BE2C (cell line): ENCODE data around the gene TSHZ3.

Experiments used
- DNase-seq: peaks from one replicate; pipeline ENCODE4 v3.0.0-alpha.2; 2020
- H3K27me3 ChIP-seq: fragments of 250-450 bp; sonication (Bioruptor Pico); 2 replicates; pipeline ENCODE4 v1.5.1; 2020; ENCODE audit warnings: mild to moderate bottlenecking
- H3K36me3 ChIP-seq: fragments of 250-450 bp; sonication (Bioruptor Pico); 2 replicates; pipeline ENCODE4 v1.5.1; 2020; ENCODE audit warnings: mild to moderate bottlenecking
- H3K4me1 ChIP-seq: fragments of 250-450 bp; sonication (Bioruptor Pico); 2 replicates; pipeline ENCODE4 v1.5.1; 2020
- H3K4me3 ChIP-seq: 2 replicates; pipeline ENCODE4 v1.5.1; 2011; ENCODE audit warnings: low read depth, low read length
- H3K9me3 ChIP-seq: fragments of 250-450 bp; sonication (Bioruptor Pico); 2 replicates; pipeline ENCODE4 v1.5.1; 2020
- TF ChIP-seq, protein P1 (sequence below): IDR thresholded peaks from 2 replicates; pipeline ENCODE4 v1.5.1; 2012; ENCODE audit warnings: mild to moderate bottlenecking, low read depth, low read length

The TSHZ3 gene

DNA sequence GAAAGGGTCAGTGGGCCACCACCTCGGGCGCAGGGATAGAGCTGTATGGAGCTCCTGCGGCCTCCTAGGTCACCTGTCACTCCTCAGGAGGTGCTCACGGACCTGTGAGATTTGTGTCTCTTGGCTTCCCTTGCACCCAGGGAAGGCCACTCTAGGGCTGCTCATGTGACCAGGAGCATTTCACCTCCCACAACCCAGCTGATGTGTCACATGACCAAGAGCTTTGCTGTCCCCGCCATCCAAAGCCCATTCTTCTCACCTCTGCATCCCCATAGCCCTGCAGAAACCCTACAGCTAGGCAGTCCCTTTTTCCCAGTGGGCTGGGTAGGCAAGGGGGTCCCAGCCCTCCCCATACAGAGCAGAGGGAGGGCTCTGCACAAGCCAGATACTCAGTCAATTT lies 51.2 kb downstream of the TSHZ3 start:
- H3K4me1 ChIP-seq, result no peaks in the 10 kb centered on the region

DNA sequence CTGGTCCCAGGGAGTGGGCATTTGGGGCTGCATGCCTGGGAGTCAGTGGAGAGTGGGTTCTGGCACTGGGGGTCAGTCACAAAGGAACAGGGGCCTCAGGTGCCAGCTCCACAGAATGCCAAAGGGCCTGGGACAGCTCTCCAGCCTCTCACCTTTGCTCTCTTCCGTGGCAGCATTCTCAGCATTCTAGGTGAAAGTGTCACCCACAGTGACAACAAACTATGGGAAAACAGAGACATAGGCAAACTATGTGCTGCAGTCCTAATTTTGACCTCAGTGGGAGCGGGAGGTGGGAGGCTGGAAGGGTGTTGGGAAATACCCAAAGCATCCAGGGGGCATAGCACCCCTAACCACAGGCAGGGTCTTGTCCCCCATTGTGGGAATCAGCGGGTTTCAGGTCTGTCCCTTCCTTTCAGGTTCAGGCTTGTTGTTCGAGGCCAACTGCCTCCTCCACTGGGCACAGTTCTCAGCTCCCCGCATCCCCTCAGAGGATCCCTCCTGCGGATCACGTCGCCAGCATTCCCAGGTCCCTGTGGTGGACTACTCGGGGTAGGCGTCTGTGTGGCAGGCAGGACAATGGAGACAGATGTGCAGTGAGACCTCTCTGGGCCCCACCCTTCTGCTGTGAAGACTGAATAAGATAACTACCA lies 52.4 kb downstream of the TSHZ3 start:
- Histone ChIP-seq H3K4me1 (no peaks in the 10 kb centered on the region), H3K27me3 (no peaks in the 10 kb centered on the region), H3K36me3 (no peaks in the 10 kb centered on the region), H3K9me3 (no peaks in the 10 kb centered on the region), H3K4me3 (no peak overlapping the region)
- no peak for DNase-seq
- TF ChIP-seq, protein P1, sequence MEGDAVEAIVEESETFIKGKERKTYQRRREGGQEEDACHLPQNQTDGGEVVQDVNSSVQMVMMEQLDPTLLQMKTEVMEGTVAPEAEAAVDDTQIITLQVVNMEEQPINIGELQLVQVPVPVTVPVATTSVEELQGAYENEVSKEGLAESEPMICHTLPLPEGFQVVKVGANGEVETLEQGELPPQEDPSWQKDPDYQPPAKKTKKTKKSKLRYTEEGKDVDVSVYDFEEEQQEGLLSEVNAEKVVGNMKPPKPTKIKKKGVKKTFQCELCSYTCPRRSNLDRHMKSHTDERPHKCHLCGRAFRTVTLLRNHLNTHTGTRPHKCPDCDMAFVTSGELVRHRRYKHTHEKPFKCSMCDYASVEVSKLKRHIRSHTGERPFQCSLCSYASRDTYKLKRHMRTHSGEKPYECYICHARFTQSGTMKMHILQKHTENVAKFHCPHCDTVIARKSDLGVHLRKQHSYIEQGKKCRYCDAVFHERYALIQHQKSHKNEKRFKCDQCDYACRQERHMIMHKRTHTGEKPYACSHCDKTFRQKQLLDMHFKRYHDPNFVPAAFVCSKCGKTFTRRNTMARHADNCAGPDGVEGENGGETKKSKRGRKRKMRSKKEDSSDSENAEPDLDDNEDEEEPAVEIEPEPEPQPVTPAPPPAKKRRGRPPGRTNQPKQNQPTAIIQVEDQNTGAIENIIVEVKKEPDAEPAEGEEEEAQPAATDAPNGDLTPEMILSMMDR, result no peak

More for the DNA sequence above, 51.2 kb downstream of the TSHZ3 start:
- Histone ChIP-seq H3K36me3 (no peaks in the 10 kb centered on the region), H3K9me3 (no peaks in the 10 kb centered on the region), H3K4me3 (no peak overlapping the region), H3K27me3 (no peaks in the 10 kb centered on the region)
- TF ChIP-seq, protein P1, result no peak
- DNase-seq, result no peak

DNA sequence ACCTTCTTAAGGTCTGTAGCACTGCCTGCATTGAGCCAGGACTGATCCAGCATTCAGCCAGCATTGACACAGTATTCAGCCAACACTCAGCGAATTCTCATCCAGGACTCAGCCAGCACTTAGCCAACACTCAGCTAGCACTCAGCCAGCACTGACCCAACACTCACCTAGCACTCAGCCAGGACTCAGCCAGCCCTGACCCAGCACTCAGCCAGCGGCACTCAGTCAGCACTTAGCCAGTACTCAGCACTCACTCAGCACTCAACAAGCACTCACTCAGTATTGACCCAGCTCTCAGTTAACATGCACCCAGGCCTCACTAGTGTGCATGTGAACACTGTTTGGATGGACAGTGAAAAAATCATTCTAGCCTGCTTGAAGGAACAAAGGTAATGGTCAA lies 55.0 kb downstream of the TSHZ3 start:
- Histone ChIP-seq H3K4me3 (no peak overlapping the region), H3K9me3 (no peaks in the 10 kb centered on the region), H3K27me3 (no peaks in the 10 kb centered on the region), H3K4me1 (no peaks in the 10 kb centered on the region), H3K36me3 (no peaks in the 10 kb centered on the region)
- TF ChIP-seq, protein P1, result no peak
- DNase-seq, result no peak

DNA sequence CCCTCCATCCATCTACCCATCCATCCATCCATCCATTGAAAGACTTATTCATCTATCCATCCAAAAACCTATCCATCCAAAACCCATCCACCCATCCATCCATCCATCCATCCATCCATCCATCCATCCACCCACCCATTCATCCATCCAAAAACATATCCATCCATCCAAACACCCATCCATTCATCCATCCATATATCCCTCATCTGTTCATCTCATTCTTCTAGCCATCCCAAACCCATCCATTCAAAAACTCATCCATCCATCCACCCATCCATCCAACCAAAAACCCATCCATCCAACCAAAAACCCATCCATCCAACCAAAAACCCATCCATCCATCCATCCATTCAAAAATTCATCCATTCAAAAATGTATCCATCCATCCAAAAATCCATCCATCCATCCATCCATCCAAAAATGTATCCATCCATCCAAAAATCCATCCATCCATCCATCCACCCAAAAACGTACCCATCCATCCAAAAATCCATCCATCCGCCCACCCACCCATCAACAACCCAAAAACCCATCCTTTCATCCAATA lies 56.5 kb downstream of the TSHZ3 start:
- TF ChIP-seq, protein P1, result no peak
- Histone ChIP-seq H3K4me1 (no peaks in the 10 kb centered on the region), H3K27me3 (no peaks in the 10 kb centered on the region), H3K4me3 (no peak overlapping the region), H3K9me3 (no peaks in the 10 kb centered on the region), H3K36me3 (no peaks in the 10 kb centered on the region)
- no peak for DNase-seq

DNA sequence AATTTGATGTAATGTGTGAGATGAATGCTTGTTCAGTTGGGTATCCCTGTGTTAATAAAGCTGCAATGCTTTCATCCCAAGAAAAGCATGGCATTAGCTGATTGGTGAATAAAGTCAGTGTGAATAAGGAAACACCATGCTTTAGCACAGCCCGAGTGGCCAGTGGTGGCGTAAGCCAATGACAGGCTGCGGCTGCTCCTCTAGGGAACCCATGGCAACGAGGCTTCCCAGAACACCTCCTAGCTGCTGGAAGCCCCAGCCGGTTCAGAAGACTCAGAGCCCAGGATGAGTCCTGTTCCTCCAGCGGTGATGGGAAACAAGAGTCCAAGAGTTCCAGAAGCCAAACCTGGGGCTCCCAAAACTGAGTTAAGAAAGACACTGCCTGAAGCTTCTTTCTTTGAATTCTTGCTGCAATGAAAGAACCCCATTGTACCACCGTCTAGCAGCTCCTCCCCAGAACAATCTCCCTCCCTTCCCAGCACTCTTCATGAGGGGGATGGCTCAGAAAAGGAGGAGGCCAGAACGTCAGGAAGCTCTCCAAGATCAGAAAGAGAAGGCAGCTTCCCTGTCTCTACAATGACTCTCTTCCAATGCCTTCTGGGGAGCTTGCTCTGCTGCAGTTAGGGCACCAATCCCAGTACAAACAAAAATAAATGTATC lies 58.2 kb downstream of the TSHZ3 start:
- Histone ChIP-seq H3K9me3 (no peaks in the 10 kb centered on the region), H3K27me3 (no peaks in the 10 kb centered on the region), H3K36me3 (no peaks in the 10 kb centered on the region), H3K4me1 (no peaks in the 10 kb centered on the region), H3K4me3 (no peak overlapping the region)
- TF ChIP-seq, protein P1, result no peak
- no peak for DNase-seq

DNA sequence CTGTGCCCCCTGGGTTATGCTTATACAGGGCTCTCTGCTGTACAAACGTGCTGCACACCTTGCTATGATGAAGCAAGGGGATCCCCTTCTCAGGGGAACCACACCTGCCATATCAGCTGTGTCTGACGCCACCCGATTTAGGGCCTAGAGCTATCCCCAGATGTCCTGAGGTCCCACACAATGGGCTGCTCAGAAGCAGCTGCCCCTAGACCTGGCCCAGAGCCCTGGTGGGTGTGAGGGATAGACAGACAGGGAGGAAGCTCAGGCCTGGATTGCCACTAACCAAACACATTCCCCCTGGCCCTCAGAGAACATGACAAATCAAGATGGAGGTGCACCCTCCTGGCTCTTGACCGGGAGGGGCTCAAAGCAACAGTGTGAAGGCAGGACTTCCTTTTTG lies 59.3 kb downstream of the TSHZ3 start:
- TF ChIP-seq, protein P1, result no peak
- DNase-seq, result no peak
- H3K4me3 ChIP-seq, result no peak overlapping the region
- no peaks in the 10 kb centered on the region for H3K4me1 ChIP-seq
- H3K27me3 ChIP-seq, result no peaks in the 10 kb centered on the region
- H3K9me3 ChIP-seq, result no peaks in the 10 kb centered on the region
- H3K36me3 ChIP-seq, result no peaks in the 10 kb centered on the region
